Stimulated activated CD4-positive, alpha-beta T cell treated with anti-CD3 and anti-CD28 coated beads, TNF-alpha, amount 100 ng/mL, for 24 hours (primary cell): Measurements from ENCODE around the gene DPAGT1.

Source experiments
- DNase-seq, 3 experiments: peaks; one replicate each; pipeline ENCODE4 v3.0.0-alpha.2; 2020; ENCODE audit warnings: low read depth in 3 of 3

The DPAGT1 gene

GRCh38 chr11:119057000-119057769, 44.5 kb downstream of the DPAGT1 start, which contains the start of gene HYOU1:
Gene HYOU1 (minus strand): TSS chr11:119057205. CDS start chr11:119056160, 1,045 bp downstream.
- DNase-seq, result peak; percentile 97 to 99 (median 98)

- peak in 2 of 3 experiments; percentile 5 to 37 for DNase-seq
These were observed 45.1 kb downstream of the DPAGT1 start for GRCh38 chr11:119056421-119056999.

GRCh38 chr11:119055901-119056300, 45.8 kb downstream of the DPAGT1 start:
- no peak for DNase-seq

GRCh38 chr11:119054418-119054817, 47.2 kb downstream of the DPAGT1 start:
- no peak for DNase-seq

GRCh38 chr11:119052163-119052814, 49.4 kb downstream of the DPAGT1 start:
- no peak for DNase-seq

GRCh38 chr11:119051440-119052162, 50.1 kb downstream of the DPAGT1 start:
- no peak for DNase-seq

- no peak for DNase-seq
These were observed 52.6 kb downstream of the DPAGT1 start for GRCh38 chr11:119049081-119049480.

GRCh38 chr11:119048644-119049043, 53.0 kb downstream of the DPAGT1 start:
- DNase-seq, result no peak

- DNase-seq, result no peak
These were observed 54.4 kb downstream of the DPAGT1 start for GRCh38 chr11:119047205-119047604.
